ENCODE measurements around the gene GNG10. TPM values are rescaled to one million over a fixed set of nuclear protein-coding genes. Genes with fewer than 3 reads are reported as not detected.
"Not testable (repeated sequence)": the region's sequence is repeated elsewhere in the genome, so short reads cannot be mapped to it uniquely, and the experiment has no call there.

The GNG10 gene
- total RNA-seq = 10 to 100 TPM; 12.0 to 22.3 (median 16.4) TPM
- polyA plus RNA-seq = 10 to 100 TPM; 13.7 to 17.3 (median 14.9) TPM
- long read RNA-seq, donor 1, transcript GNG10-201 (3 exons, 1,491 nt) = major isoform, 13 of 13 reads
- long read RNA-seq, donor 1, partial matches to known transcripts = 0 of 13 reads
- long read RNA-seq, donor 1, other reads (novel, unspliced or antisense) = 0 of 13 reads
- long read RNA-seq, donor 2, transcript GNG10-201 (3 exons, 1,491 nt) = major isoform, 8 of 9 reads
- long read RNA-seq, donor 2, partial matches to known transcripts = 0 of 9 reads
- long read RNA-seq, donor 2, other reads (novel, unspliced or antisense) = 1 of 9 reads

GRCh38 chr9:111661150-111661801 is at the start of gene GNG10:
GNG10 (plus strand) TSS chr9:111661605; CDS start chr9:111661635, 30 bp downstream.
- 0 to 1% (median 1%) methylated on average over 39 to 61 of the region's 61 CpGs for WGBS, 3 donors
- H3K4me3 ChIP-seq = peak within 1 kb of the TSS; percentile 83
- peak within 1 kb of the TSS; percentile 59 for H3K27ac ChIP-seq
- no peaks in the 10 kb centered on the region for H3K9me3 ChIP-seq
- intact Hi-C loops (cut with DNase I) = no loop called here
- H3K36me3 ChIP-seq (ENCODE audit: insufficient read depth in 1 of 2, low read depth in 1 of 2) = no peaks in the 10 kb centered on the region
- no peaks in the 10 kb centered on the region for H3K27me3 ChIP-seq (ENCODE audit: insufficient read depth in 3 of 3, low read length in 2 of 3)
- ATAC-seq = peak; percentile 87 to 94 (median 90)
- TF ChIP-seq CTCF (IDR thresholded peaks at IDR 0.05) = no peak
- peak; percentile 63 to 69 for DNase-seq
- H3K4me1 ChIP-seq = peaks cover 6% of the 10 kb centered on the region

DNA sequence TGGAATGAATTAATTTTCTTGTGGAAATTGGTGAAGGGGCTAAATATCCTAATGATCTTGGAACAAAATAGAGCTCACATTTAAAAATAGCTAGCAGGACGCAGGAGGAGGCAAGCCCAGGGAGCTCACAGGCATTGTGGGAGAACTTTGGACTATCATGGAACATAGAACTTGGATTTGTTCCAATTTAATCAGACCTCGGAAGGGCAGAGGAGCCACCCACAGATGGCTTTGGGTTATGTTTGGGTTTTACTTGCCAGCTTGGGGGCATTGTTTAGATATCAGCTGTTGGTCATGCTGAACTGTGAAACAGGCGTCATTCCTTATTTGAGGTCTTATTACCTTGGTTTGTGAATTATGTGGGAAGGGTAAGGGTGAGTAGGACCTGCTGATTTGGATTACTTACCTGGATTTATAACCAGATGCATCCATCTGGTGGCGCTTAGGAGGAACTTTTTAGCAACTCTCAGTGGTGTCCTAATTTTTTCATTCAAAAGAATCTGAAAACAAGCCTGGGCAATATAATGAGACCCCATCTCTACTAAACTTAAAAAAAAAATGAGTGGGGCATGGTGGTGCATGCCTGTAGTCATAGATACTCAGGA is 47.9 kb upstream of the GNG10 start:
- Histone ChIP-seq H3K9me3 (no peaks in the 10 kb centered on the region), H3K4me1 (no peaks in the 10 kb centered on the region), H3K27ac (no peak overlapping the region), H3K4me3 (no peak overlapping the region), H3K36me3 (ENCODE audit: insufficient read depth in 1 of 2, low read depth in 1 of 2) (no peaks in the 10 kb centered on the region), H3K27me3 (ENCODE audit: insufficient read depth in 3 of 3, low read length in 2 of 3) (peaks cover 0 to 3% (median 0%) of the 10 kb centered on the region in 3 donors)
- WGBS, 3 donors = 17 to 28% (median 26%) methylated on average over 4 of the region's 4 CpGs
- intact Hi-C loops (cut with DNase I) = no loop called here
- ATAC-seq (no peak), DNase-seq (no peak)
- no peak for TF ChIP-seq CTCF (IDR thresholded peaks at IDR 0.05)

- DNase-seq (no peak), ATAC-seq (no peak)
- Histone ChIP-seq H3K9me3 (no peaks in the 10 kb centered on the region), H3K36me3 (ENCODE audit: insufficient read depth in 1 of 2, low read depth in 1 of 2) (no peaks in the 10 kb centered on the region), H3K27ac (no peak overlapping the region), H3K27me3 (ENCODE audit: insufficient read depth in 3 of 3, low read length in 2 of 3) (peaks cover 0 to 3% (median 0%) of the 10 kb centered on the region in 3 donors), H3K4me3 (no peak overlapping the region), H3K4me1 (no peaks in the 10 kb centered on the region)
- 33 to 51% (median 39%) methylated on average over 3 of the region's 3 CpGs for WGBS, 3 donors
- intact Hi-C loops (cut with DNase I) = no loop called here
- no peak for TF ChIP-seq CTCF (IDR thresholded peaks at IDR 0.05)
These were observed 45.5 kb upstream of the GNG10 start for GRCh38 chr9:111615928-111616327.

GRCh38 chr9:111617349-111617748 is 44.1 kb upstream of the GNG10 start:
- H3K9me3 ChIP-seq; H3K36me3 ChIP-seq (ENCODE audit: insufficient read depth in 1 of 2, low read depth in 1 of 2); H3K27ac ChIP-seq; H3K4me1 ChIP-seq; intact Hi-C loops (cut with DNase I); ATAC-seq; H3K27me3 ChIP-seq (ENCODE audit: insufficient read depth in 3 of 3, low read length in 2 of 3); H3K4me3 ChIP-seq; DNase-seq: not testable (repeated sequence)
- WGBS, 3 donors = 93 to 95% (median 95%) methylated on average over 13 to 29 of the region's 29 CpGs

DNA sequence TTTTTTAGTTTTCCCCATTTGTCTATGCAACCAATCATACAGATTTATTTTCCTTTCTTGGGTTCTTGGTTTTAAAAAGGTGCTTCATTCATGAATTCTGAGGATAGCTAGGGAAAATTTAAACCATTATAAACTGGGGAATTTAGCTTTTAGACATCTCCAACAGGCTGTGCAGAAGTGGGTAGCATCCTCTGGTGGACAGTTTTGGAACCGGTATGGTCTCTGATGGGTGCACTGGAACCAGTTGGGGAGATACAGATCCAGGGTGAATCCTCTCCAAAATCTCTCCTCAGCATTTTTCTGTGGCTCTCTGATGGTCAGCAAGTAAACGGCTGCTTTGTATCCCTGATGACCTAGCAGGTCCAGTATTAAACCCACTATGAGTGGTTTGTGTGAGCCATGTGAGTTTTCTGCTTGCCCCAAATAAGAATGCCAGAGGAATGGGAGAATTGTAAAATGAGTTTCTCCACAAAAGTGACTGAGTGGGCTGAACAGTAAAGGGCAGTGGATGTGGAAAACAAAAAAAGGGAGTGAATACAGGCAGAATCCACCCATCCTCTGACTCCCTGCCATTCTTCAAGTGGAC is 39.4 kb upstream of the GNG10 start:
- H3K4me3 ChIP-seq = no peak overlapping the region
- no peaks in the 10 kb centered on the region for H3K36me3 ChIP-seq (ENCODE audit: insufficient read depth in 1 of 2, low read depth in 1 of 2)
- no peaks in the 10 kb centered on the region for H3K4me1 ChIP-seq
- H3K9me3 ChIP-seq = no peaks in the 10 kb centered on the region
- peak in 3 of 4 donors; percentile 57 to 75 (median 74) for ATAC-seq
- WGBS, 3 donors = 21 to 31% (median 23%) methylated on average over 2 of the region's 2 CpGs
- intact Hi-C loops (cut with DNase I) = no loop called here
- TF ChIP-seq CTCF (IDR thresholded peaks at IDR 0.05) = peak; percentile 54
- no peak overlapping the region for H3K27ac ChIP-seq
- H3K27me3 ChIP-seq (ENCODE audit: insufficient read depth in 3 of 3, low read length in 2 of 3) = no peaks in the 10 kb centered on the region
- no peak for DNase-seq
